ENCODE measurements around the gene NDE1.

DNA sequence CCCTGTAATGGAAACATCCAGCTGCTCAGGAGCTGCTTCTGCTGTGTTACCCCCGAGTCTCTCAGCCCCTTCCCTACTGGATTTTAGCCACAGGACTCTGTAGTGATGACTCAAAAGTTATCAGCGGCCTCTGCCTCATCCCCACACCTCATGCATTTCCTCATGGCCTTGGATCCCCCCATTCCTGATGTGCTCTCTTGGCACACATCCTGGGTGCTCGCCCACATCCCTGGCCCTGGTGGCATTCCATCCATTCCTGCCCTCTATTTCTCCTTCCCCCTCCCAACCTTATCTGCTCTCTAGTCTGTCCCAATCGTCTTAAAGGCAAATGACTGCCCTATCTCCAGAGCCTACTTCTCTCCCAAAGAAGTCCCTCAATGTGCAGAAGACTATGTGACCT, 31.7 kb upstream of the NDE1 start:
- TF ChIP-seq JUND (IDR thresholded peaks at IDR 0.05) (no peak), TAF1 (conservative IDR thresholded peaks at IDR 0.05) (no peak)

All from liver (tissue), 2 donors.